Fibroblast of lung (primary cell): ENCODE measurements around the gene ANKMY1.
"Not testable (repeated sequence)": the region's sequence is repeated elsewhere in the genome, so short reads cannot be mapped to it uniquely, and the experiment has no call there.

Experiments
- CTCF ChIP-seq, 2 donors: IDR thresholded peaks in 1 of 2; conservative IDR thresholded peaks in 1 of 2; 1 replicate in 1 of 2; 2 replicates in 1 of 2; pipeline ENCODE4 v1.5.1; 2011 to 2012; ENCODE audit warnings: low read length in 2 of 2, control low read depth in 1 of 2, inconsistent platforms in 1 of 2, low read depth in 1 of 2, mild to moderate bottlenecking in 1 of 2
- EZH2 ChIP-seq: IDR thresholded peaks from 2 replicates; pipeline ENCODE4 v1.5.1; 2012; ENCODE audit warnings: low read length, control low read depth, mild to moderate bottlenecking; ENCODE audit errors: missing control alignments

GRCh38 chr2:240521885-240522284 lies 35.9 kb downstream of the ANKMY1 start:
- not testable (repeated sequence) for TF ChIP-seq EZH2; CTCF (conservative IDR thresholded peaks at IDR 0.05 in 1 of 2, IDR thresholded peaks at IDR 0.05 in 1 of 2; ENCODE audit: low read depth in 1 of 2, low read length in 2 of 2)
